Thyroid gland (tissue), 4 donors: ENCODE results near the gene NUDT21. TPM values are rescaled to one million over a fixed set of nuclear protein-coding genes. Genes with fewer than 3 reads are reported as not detected.

Source experiments
- DNase-seq, 2 donors: peaks; one replicate each; pipeline ENCODE4 v3.0.0-alpha.2; 2019
- H3K27ac ChIP-seq, 3 donors: fragments of 200-600 bp; sonication (generic); 1 replicate in 2 of 3; 2 replicates in 1 of 3; pipeline ENCODE4 v1.5.1; 2016 to 2019; ENCODE audit warnings: mild to moderate bottlenecking in 1 of 3, moderate library complexity in 1 of 3
- H3K27me3 ChIP-seq: fragments of 200-600 bp; sonication (generic); one replicate; pipeline ENCODE4 v1.5.1; 2019
- H3K36me3 ChIP-seq, 2 donors: fragments of 200-600 bp; sonication (generic); one replicate each; pipeline ENCODE4 v1.5.1; 2016 to 2019
- H3K4me1 ChIP-seq, 2 donors: fragments of 200-600 bp; sonication (generic); one replicate each; pipeline ENCODE4 v1.5.1; 2017 to 2019
- H3K4me3 ChIP-seq, 3 donors: fragments of 200-600 bp; sonication (generic); replicated peaks in 1 of 3; 1 replicate in 2 of 3; 2 replicates in 1 of 3; pipeline ENCODE4 v1.5.1; 2016; ENCODE audit warnings: mild to moderate bottlenecking in 1 of 3
- H3K9me3 ChIP-seq: fragments of 200-600 bp; sonication (generic); one replicate; pipeline ENCODE4 v1.5.1; 2017
- POLR2A ChIP-seq, 2 donors: fragments of 450-650 bp; IDR thresholded peaks; one replicate each; pipeline ENCODE4 v1.6.1; 2017; ENCODE audit warnings: antibody characterized with exemption in 2 of 2, mild to moderate bottlenecking in 2 of 2, moderate library complexity in 1 of 2
- WGBS, 2 donors: methylation state at CpG; one replicate each; pipeline ENCODE4 v1.1.5; 2017; 5-methylcytosine and 5-hydroxymethylcytosine counted together
- intact Hi-C: fragments of 100-400 bp; cut with DNase I; formaldehyde crosslinking; loops from one replicate; pipeline ENCODE4 v1.15.1; 2023
- total RNA-seq, 4 donors: library from RNA; depleted of rRNA; stranded (reverse); fragments of >200 nt; gene quantifications; one replicate each; pipeline ENCODE4 v1.2.3, GENCODE V29; 2016
- TF ChIP-seq, protein P1 (sequence below), 6 experiments: fragments of 200-600 bp in 3 of 6; fragments of 450-650 bp in 3 of 6; sonication (generic) in 3 of 6; IDR thresholded peaks; one replicate each; pipeline ENCODE4 v1.5.1; 2016 to 2019; ENCODE audit warnings: antibody characterized with exemption in 6 of 6, mild to moderate bottlenecking in 2 of 6, inconsistent platforms in 1 of 6, moderate library complexity in 1 of 6

The NUDT21 gene
- total RNA-seq, 4 donors from 2014 or later: 55.0 to 120 (median 68.2) TPM

DNA sequence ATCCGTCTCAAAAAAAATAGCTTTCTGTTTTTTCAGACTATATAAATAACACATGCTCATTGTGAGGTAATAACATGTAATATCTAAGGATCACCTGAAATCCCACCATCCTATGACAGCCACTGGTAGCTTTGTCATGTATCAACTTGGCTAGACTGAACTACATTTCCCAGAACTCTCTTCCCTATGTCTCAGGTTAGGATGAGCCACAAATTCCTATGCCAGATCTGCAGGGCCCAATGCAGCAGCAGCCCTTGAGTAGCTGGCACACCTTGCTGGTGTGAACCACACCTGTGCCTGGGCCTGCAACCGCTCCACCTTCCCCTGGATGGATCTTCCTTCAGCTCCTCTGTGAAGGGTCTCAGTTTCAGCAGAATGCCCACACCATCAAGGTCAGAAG is 28.3 kb upstream of the NUDT21 start:
- peaks cover 26 to 49% of the 10 kb centered on the region in 2 donors for H3K36me3 ChIP-seq
- intact Hi-C loops: no loop called here

DNA sequence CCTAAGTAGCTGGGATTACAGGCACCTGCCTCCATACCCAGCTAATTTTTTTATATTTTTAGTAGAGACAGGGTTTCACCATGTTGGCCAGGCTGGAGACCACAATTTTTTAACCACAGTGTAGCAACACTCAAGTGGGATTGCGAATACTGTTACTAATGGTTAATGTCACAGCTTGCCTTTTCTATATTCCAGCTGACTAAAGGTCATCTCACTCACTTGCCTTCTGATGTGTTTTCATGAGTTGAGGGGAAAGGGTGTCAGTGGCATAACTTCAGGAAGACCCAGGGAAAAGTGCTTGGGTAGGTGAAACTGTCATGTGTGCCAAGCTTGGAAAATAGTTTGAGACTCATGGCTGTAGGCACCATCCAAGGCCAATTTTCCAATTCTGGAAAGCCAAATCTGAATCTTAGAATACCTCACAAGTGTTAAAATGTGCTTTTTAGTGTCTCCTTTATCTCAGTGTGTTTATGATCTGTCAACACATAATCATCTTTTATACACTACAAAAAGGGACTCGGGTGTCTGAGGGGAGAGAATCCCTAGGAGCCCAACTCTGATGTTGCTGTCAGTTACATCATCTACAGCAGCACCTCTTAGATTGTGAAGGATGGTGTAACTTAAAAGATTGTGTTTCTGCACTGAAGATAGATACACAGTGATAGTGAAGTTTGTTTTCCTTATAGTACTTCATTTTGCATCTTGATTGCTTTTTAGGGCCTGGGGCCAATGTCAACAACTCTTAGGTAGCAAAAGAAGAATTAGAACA is 27.3 kb upstream of the NUDT21 start:
- H3K27ac ChIP-seq: no peak overlapping the region
- no peak overlapping the region for H3K4me3 ChIP-seq
- intact Hi-C loops: no loop called here
- TF ChIP-seq, protein P1, sequence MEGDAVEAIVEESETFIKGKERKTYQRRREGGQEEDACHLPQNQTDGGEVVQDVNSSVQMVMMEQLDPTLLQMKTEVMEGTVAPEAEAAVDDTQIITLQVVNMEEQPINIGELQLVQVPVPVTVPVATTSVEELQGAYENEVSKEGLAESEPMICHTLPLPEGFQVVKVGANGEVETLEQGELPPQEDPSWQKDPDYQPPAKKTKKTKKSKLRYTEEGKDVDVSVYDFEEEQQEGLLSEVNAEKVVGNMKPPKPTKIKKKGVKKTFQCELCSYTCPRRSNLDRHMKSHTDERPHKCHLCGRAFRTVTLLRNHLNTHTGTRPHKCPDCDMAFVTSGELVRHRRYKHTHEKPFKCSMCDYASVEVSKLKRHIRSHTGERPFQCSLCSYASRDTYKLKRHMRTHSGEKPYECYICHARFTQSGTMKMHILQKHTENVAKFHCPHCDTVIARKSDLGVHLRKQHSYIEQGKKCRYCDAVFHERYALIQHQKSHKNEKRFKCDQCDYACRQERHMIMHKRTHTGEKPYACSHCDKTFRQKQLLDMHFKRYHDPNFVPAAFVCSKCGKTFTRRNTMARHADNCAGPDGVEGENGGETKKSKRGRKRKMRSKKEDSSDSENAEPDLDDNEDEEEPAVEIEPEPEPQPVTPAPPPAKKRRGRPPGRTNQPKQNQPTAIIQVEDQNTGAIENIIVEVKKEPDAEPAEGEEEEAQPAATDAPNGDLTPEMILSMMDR (IDR thresholded peaks at IDR 0.05): no peak
- no peak for TF ChIP-seq POLR2A (IDR thresholded peaks at IDR 0.05)
- no peaks in the 10 kb centered on the region for H3K9me3 ChIP-seq
- no peaks in the 10 kb centered on the region for H3K4me1 ChIP-seq
- H3K27me3 ChIP-seq: no peaks in the 10 kb centered on the region
- DNase-seq: no peak
- WGBS, 2 donors: 89 to 96% methylated on average over 2 of the region's 2 CpGs
- peaks cover 20 to 48% of the 10 kb centered on the region in 2 donors for H3K36me3 ChIP-seq

More for the DNA sequence above, 28.3 kb upstream of the NUDT21 start:
- H3K9me3 ChIP-seq: no peaks in the 10 kb centered on the region
- no peak for DNase-seq
- no peak overlapping the region for H3K27ac ChIP-seq
- no peak for TF ChIP-seq POLR2A (IDR thresholded peaks at IDR 0.05)
- TF ChIP-seq, protein P1 (IDR thresholded peaks at IDR 0.05): no peak
- H3K4me1 ChIP-seq: no peaks in the 10 kb centered on the region
- no peak overlapping the region for H3K4me3 ChIP-seq
- 98 to 100% methylated on average over 2 of the region's 2 CpGs for WGBS, 2 donors
- H3K27me3 ChIP-seq: no peaks in the 10 kb centered on the region

DNA sequence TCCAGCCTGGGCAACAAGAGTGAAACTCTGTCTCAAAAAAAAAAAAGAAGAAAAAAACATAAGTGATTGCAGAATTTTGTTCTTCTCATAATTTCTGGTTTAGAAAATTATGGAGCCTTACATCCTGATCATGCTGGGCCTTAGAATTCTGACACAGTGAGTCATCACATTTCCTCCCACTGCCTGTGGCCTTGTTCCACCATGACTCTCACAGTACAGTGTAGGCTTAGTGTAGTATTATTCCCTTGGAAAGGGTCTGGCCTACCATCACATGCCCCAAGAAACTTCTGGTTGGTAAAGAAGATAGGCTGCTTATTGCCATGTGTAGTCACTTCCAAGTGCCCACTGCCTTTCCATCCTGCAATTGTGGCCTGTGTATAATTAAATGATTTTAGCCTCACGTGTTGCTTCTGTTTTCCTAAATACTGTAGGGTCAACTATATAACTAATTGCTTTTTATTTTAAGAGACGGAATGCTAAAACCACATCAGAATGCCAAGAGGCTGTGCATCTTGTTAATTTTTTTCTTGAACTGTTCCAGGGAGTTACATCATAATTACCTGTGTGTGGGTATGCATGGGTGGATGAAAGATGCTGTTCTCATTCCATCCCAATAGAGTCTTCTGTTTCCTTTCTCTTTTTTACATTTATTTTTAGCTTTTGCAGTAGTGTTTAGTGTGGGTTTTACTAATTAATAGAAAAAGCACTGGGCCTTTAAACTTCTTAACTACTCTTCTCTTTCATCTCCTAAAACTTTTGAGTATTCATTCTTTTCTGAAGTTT is 26.2 kb upstream of the NUDT21 start:
- intact Hi-C loops: no loop called here
- Histone ChIP-seq H3K27me3 (no peaks in the 10 kb centered on the region), H3K9me3 (no peaks in the 10 kb centered on the region), H3K27ac (no peak overlapping the region), H3K4me1 (no peaks in the 10 kb centered on the region), H3K4me3 (no peak overlapping the region), H3K36me3 (peaks cover 15 to 57% of the 10 kb centered on the region in 2 donors)
- no peak for DNase-seq
- WGBS, 2 donors: 94 to 95% methylated on average over 2 of the region's 2 CpGs
- TF ChIP-seq, protein P1 (IDR thresholded peaks at IDR 0.05): no peak
- no peak for TF ChIP-seq POLR2A (IDR thresholded peaks at IDR 0.05)

DNA sequence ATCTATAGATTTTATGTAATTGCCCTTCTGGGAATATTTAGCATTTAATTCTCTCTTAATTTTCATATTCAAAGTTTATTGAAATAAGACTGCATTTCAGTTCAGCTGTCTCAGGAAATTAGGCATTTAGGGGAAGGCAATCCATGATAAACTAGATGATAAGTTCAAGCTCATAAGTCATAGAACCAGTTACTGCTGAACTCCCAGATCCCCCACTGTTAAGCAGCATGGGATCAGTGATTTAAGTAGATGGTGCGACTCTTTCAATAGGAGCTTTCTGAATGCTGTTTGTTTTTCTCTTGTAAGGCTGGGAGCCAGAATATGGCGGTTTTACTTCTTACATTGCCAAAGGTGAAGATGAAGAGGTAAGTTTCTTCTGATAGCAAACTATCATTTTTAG is 24.1 kb upstream of the NUDT21 start:
- TF ChIP-seq, protein P1 (IDR thresholded peaks at IDR 0.05): no peak
- no peak for TF ChIP-seq POLR2A (IDR thresholded peaks at IDR 0.05)
- intact Hi-C loops: no loop called here
- Histone ChIP-seq H3K27ac (no peak overlapping the region), H3K9me3 (no peaks in the 10 kb centered on the region), H3K36me3 (peaks cover 29 to 69% of the 10 kb centered on the region in 2 donors), H3K4me1 (no peaks in the 10 kb centered on the region), H3K27me3 (no peaks in the 10 kb centered on the region), H3K4me3 (no peak overlapping the region)
- WGBS, 2 donors: 90 to 92% methylated on average over 2 of the region's 2 CpGs
- DNase-seq: no peak

DNA sequence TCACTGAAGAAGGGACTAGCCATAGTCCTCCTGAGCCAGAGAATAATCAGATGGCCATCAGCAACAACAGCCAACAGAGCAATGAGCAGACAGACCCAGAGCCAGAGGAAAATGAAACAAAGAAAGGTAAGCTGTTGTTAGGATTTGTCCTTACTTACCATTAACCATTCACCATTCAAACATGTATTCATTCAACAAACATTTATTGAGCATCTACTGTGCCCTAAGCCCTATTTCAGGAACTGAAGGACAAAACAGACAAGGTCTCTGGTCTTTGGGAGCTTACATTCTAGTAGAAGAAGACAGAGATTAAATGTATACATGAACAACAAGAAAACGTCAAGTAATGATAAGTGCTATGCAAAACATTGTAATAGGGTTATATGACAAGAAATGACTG is 19.5 kb upstream of the NUDT21 start:
- H3K36me3 ChIP-seq: peaks cover 60 to 76% of the 10 kb centered on the region in 2 donors
- TF ChIP-seq POLR2A (IDR thresholded peaks at IDR 0.05): no peak
- TF ChIP-seq, protein P1 (IDR thresholded peaks at IDR 0.05): no peak
- no peak overlapping the region for H3K27ac ChIP-seq
- no peaks in the 10 kb centered on the region for H3K9me3 ChIP-seq
- H3K4me1 ChIP-seq: no peaks in the 10 kb centered on the region
- intact Hi-C loops: no loop called here
- H3K4me3 ChIP-seq: no peak overlapping the region
- no peaks in the 10 kb centered on the region for H3K27me3 ChIP-seq
- no peak for DNase-seq
- 90 to 98% methylated on average over 1 of the region's 1 CpG for WGBS, 2 donors
